HepG2 (cell line): ENCODE measurements around the gene ACO1. TPM values are rescaled to one million over a fixed set of nuclear protein-coding genes. Genes with fewer than 3 reads are reported as not detected.
A peak's percentile ranks its signal among the peaks of the same experiment; 100 is the strongest.

ENCODE experiments used
- MAFF ChIP-seq: IDR thresholded peaks from 2 replicates; pipeline ENCODE4 v1.6.1; 2011; ENCODE audit warnings: low read depth, low read length, improper control_type of control experiment
- YY1 ChIP-seq: IDR thresholded peaks from 2 replicates; pipeline ENCODE4 v1.6.1; 2011; ENCODE audit warnings: low read length, low read depth, moderate library complexity, mild to moderate bottlenecking; ENCODE audit not compliant: insufficient read depth, insufficient replicate concordance
- ZBTB1 ChIP-seq: sonication (generic); formaldehyde crosslinking; IDR thresholded peaks from 2 replicates; pipeline ENCODE4 v1.4.0; 2020; ENCODE audit warnings: missing genetic modification reagents, borderline replicate concordance
- ZFP41 ChIP-seq: sonication (generic); formaldehyde crosslinking; IDR thresholded peaks from 2 replicates; pipeline ENCODE4 v1.4.0; 2020; ENCODE audit warnings: mild to moderate bottlenecking, missing genetic modification reagents, borderline replicate concordance
- ZMAT3 ChIP-seq: sonication (generic); formaldehyde crosslinking; conservative IDR thresholded peaks from 2 replicates; pipeline ENCODE4 v1.7.0; 2021; ENCODE audit warnings: missing genetic modification reagents
- ZNF33B ChIP-seq: sonication (generic); formaldehyde crosslinking; IDR thresholded peaks from 2 replicates; pipeline ENCODE4 v1.5.1; 2020; ENCODE audit warnings: mild to moderate bottlenecking, missing genetic modification reagents
- ZNF781 ChIP-seq: sonication (generic); formaldehyde crosslinking; IDR thresholded peaks from 2 replicates; pipeline ENCODE4 v1.5.1; 2020; ENCODE audit warnings: borderline replicate concordance, mild to moderate bottlenecking, missing genetic modification reagents; ENCODE audit errors: not compliant biosample characterization
- polyA plus RNA-seq, 8 experiments: library from polyadenylated mRNA; depleted of rRNA in 3 of 8; stranded (reverse) in 7 of 8; unstranded in 1 of 8; fragments of >200 nt; fragmentation: Illumina TruSeq in 4 of 8; extraction: Trizol in 4 of 8; gene quantifications; 2 replicates each; pipeline versions ENCODE4 v1.2.1 to v1.2.3, GENCODE V29; 2011 to 2016; ENCODE audit warnings: low read depth in 4 of 8, missing spikeins in 1 of 8, mixed read lengths in 1 of 8; ENCODE audit not compliant: insufficient read depth in 1 of 8
- total RNA-seq, 5 experiments: library from RNA; depleted of rRNA; stranded (reverse); fragments of >200 nt; fragmentation: Illumina TruSeq; extraction: Trizol; gene quantifications; 2 replicates each; pipeline ENCODE4 v1.2.3, GENCODE V29; 2016; ENCODE audit warnings: low read depth in 1 of 5
- TF ChIP-seq, protein P1 (sequence below): sonication (generic); formaldehyde crosslinking; IDR thresholded peaks from 2 replicates; pipeline ENCODE4 v1.8.1; 2023; ENCODE audit warnings: mild to moderate bottlenecking, moderate library complexity, missing genetic modification reagents
- TF ChIP-seq, protein P2 (sequence below), 2 experiments: sonication (generic) in 1 of 2; formaldehyde crosslinking in 1 of 2; IDR thresholded peaks; 2 replicates each; pipeline versions ENCODE4 v1.6.1 to v1.9.0; 2014 to 2022; ENCODE audit warnings: antibody characterized with exemption in 1 of 2, borderline replicate concordance in 1 of 2, inconsistent platforms in 1 of 2, low read depth in 1 of 2, missing genetic modification reagents in 1 of 2
- TF ChIP-seq, protein P3 (sequence below): sonication (generic); formaldehyde crosslinking; IDR thresholded peaks from 2 replicates; pipeline ENCODE4 v1.5.0; 2020; ENCODE audit warnings: mild to moderate bottlenecking, missing genetic modification reagents
- TF ChIP-seq, protein P4 (sequence below): sonication (generic); formaldehyde crosslinking; IDR thresholded peaks from 2 replicates; pipeline ENCODE4 v1.5.1; 2020; ENCODE audit warnings: mild to moderate bottlenecking, moderate library complexity, missing genetic modification reagents
- TF ChIP-seq, protein P5 (sequence below): fragments of 450-650 bp; IDR thresholded peaks from 2 replicates; pipeline ENCODE4 v1.6.1; 2017; ENCODE audit warnings: mild to moderate bottlenecking

Gene ACO1
- total and polyA plus RNA-seq, 2 of the 13 experiments (the other 11 are each of a cell fraction or from before 2014, with no cell fraction given): 20.1 to 48.2 TPM

DNA sequence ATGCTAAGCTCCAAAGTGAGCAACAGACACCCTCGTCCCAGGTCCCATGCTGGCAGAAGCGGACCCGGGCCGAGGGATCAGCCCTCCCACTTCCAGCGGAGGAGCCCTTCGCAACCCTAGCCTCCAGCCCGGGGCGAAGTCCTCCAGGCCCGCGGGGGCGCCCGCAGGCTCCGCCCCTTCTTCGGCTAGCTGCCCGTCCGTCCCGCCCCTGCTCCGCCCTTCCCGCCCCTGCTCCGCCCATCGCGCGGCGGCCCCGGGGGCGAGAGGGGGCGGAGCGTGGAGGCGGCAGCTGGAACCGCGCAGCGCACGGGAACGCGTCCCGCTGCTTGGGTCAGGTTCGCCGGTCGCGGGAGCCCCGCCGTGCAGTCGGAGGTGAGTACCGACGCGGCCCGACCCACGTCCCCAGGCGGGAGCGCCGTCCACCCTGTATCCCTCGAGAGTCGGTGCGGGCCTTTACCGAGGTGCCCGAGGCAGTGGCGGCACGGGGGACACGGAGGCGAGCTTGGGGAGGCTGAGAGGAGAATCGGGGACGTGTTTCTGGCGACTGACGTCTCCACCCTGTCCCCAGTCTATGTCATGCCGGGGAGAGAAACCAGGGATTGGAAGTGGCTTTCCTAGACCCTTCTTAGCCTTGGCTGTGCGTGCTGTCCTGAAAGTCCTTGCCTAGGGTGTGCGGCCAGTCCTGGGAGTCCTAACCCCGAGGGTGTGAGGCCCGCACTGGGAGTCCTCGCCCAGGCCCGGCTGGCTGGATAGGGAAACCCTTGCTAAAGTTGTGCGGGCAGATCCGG lies at the start of gene ACO1 (continued):
- TF ChIP-seq, protein P1, sequence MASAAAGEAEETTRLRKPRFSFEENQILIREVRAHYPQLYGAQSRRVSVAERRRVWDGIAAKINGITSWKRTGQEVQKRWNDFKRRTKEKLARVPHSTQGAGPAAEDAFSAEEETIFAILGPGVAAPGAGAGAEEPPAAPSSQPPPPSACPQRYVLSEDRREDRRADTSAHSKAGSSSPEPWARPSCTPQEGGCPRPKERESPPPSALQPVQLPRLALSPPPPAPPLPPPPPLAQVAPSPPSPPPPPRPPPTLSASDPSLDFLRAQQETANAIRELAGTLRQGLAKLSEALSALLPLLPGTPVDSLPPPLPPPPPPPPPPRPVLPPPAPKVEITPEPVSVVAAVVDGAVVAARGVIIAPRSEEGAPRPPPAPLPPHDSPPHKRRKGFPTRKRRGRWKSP (CRISPR knock-in tag): peak; percentile 80
- TF ChIP-seq ZMAT3: 0 out of 2 replicates have a peak, but pooled peaks have one; percentile 54
- peak; percentile 53 for TF ChIP-seq YY1
- TF ChIP-seq, protein P2, sequence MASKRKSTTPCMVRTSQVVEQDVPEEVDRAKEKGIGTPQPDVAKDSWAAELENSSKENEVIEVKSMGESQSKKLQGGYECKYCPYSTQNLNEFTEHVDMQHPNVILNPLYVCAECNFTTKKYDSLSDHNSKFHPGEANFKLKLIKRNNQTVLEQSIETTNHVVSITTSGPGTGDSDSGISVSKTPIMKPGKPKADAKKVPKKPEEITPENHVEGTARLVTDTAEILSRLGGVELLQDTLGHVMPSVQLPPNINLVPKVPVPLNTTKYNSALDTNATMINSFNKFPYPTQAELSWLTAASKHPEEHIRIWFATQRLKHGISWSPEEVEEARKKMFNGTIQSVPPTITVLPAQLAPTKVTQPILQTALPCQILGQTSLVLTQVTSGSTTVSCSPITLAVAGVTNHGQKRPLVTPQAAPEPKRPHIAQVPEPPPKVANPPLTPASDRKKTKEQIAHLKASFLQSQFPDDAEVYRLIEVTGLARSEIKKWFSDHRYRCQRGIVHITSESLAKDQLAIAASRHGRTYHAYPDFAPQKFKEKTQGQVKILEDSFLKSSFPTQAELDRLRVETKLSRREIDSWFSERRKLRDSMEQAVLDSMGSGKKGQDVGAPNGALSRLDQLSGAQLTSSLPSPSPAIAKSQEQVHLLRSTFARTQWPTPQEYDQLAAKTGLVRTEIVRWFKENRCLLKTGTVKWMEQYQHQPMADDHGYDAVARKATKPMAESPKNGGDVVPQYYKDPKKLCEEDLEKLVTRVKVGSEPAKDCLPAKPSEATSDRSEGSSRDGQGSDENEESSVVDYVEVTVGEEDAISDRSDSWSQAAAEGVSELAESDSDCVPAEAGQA (IDR thresholded peaks at IDR 0.05; ENCODE audit: low read depth): no peak
- TF ChIP-seq, protein P2 (CRISPR knock-in tag; IDR thresholded peaks at IDR 0.05; ENCODE audit: borderline replicate concordance): no peak
- TF ChIP-seq, protein P3, sequence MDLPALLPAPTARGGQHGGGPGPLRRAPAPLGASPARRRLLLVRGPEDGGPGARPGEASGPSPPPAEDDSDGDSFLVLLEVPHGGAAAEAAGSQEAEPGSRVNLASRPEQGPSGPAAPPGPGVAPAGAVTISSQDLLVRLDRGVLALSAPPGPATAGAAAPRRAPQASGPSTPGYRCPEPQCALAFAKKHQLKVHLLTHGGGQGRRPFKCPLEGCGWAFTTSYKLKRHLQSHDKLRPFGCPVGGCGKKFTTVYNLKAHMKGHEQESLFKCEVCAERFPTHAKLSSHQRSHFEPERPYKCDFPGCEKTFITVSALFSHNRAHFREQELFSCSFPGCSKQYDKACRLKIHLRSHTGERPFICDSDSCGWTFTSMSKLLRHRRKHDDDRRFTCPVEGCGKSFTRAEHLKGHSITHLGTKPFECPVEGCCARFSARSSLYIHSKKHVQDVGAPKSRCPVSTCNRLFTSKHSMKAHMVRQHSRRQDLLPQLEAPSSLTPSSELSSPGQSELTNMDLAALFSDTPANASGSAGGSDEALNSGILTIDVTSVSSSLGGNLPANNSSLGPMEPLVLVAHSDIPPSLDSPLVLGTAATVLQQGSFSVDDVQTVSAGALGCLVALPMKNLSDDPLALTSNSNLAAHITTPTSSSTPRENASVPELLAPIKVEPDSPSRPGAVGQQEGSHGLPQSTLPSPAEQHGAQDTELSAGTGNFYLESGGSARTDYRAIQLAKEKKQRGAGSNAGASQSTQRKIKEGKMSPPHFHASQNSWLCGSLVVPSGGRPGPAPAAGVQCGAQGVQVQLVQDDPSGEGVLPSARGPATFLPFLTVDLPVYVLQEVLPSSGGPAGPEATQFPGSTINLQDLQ (CRISPR knock-in tag): no peak
- TF ChIP-seq, protein P4, sequence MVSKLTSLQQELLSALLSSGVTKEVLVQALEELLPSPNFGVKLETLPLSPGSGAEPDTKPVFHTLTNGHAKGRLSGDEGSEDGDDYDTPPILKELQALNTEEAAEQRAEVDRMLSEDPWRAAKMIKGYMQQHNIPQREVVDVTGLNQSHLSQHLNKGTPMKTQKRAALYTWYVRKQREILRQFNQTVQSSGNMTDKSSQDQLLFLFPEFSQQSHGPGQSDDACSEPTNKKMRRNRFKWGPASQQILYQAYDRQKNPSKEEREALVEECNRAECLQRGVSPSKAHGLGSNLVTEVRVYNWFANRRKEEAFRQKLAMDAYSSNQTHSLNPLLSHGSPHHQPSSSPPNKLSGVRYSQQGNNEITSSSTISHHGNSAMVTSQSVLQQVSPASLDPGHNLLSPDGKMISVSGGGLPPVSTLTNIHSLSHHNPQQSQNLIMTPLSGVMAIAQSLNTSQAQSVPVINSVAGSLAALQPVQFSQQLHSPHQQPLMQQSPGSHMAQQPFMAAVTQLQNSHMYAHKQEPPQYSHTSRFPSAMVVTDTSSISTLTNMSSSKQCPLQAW (CRISPR knock-in tag): peak; percentile 41
- TF ChIP-seq ZNF33B: peak; percentile 42; the same call in 1 of the 2 replicates
- TF ChIP-seq ZBTB1 (CRISPR knock-in tag): no peak
- TF ChIP-seq MAFF: no peak
- peak; percentile 42 for TF ChIP-seq ZNF781 (CRISPR knock-in tag)
- no peak for TF ChIP-seq ZFP41 (CRISPR knock-in tag)
- TF ChIP-seq, protein P5, sequence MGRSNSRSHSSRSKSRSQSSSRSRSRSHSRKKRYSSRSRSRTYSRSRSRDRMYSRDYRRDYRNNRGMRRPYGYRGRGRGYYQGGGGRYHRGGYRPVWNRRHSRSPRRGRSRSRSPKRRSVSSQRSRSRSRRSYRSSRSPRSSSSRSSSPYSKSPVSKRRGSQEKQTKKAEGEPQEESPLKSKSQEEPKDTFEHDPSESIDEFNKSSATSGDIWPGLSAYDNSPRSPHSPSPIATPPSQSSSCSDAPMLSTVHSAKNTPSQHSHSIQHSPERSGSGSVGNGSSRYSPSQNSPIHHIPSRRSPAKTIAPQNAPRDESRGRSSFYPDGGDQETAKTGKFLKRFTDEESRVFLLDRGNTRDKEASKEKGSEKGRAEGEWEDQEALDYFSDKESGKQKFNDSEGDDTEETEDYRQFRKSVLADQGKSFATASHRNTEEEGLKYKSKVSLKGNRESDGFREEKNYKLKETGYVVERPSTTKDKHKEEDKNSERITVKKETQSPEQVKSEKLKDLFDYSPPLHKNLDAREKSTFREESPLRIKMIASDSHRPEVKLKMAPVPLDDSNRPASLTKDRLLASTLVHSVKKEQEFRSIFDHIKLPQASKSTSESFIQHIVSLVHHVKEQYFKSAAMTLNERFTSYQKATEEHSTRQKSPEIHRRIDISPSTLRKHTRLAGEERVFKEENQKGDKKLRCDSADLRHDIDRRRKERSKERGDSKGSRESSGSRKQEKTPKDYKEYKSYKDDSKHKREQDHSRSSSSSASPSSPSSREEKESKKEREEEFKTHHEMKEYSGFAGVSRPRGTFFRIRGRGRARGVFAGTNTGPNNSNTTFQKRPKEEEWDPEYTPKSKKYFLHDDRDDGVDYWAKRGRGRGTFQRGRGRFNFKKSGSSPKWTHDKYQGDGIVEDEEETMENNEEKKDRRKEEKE: no peak
